HepG2 (cell line): ENCODE results near the gene PRSS33. TPM values are rescaled to one million over a fixed set of nuclear protein-coding genes. Genes with fewer than 3 reads are reported as not detected.

Experiments
- CREB1 ChIP-seq, 2 experiments: fragments of 450-650 bp in 1 of 2; IDR thresholded peaks; 2 replicates each; pipeline ENCODE4 v1.6.1; 2016 to 2017; ENCODE audit warnings: control low read depth in 1 of 2, mild to moderate bottlenecking in 1 of 2, missing compliant biosample characterization in 1 of 2, missing genetic modification characterization in 1 of 2
- DMAP1 ChIP-seq: IDR thresholded peaks from 2 replicates; pipeline ENCODE4 v1.6.1; 2016
- FIP1L1 ChIP-seq: fragments of 200-400 bp; formaldehyde crosslinking; IDR thresholded peaks from 2 replicates; pipeline ENCODE4 v1.6.1; 2018; ENCODE audit warnings: low read depth, mild to moderate bottlenecking, low read length, moderate library complexity, borderline replicate concordance; ENCODE audit not compliant: insufficient read depth
- KLF6 ChIP-seq: IDR thresholded peaks from 2 replicates; pipeline ENCODE4 v1.8.0; 2016; ENCODE audit warnings: missing biosample characterization, missing genetic modification reagents
- MIER3 ChIP-seq: IDR thresholded peaks from 2 replicates; pipeline ENCODE4 v1.6.1; 2016; ENCODE audit warnings: missing compliant biosample characterization, borderline replicate concordance
- MXD3 ChIP-seq: IDR thresholded peaks from 2 replicates; pipeline ENCODE4 v1.6.1; 2016; ENCODE audit warnings: mild to moderate bottlenecking, missing biosample characterization, missing genetic modification reagents
- NFE2L1 ChIP-seq: sonication (generic); formaldehyde crosslinking; IDR thresholded peaks from 2 replicates; pipeline ENCODE4 v1.4.0; 2020; ENCODE audit warnings: missing genetic modification reagents, mild to moderate bottlenecking, borderline replicate concordance
- SP4 ChIP-seq: sonication (generic); formaldehyde crosslinking; IDR thresholded peaks from 2 replicates; pipeline ENCODE4 v1.8.1; 2023; ENCODE audit warnings: mild to moderate bottlenecking, missing genetic modification reagents
- SRSF1 ChIP-seq: fragments of 200-400 bp; formaldehyde crosslinking; optimal IDR thresholded peaks from 2 replicates; pipeline ENCODE3; 2017; ENCODE audit warnings: mild to moderate bottlenecking, low read depth, low read length, moderate library complexity
- TCF12 ChIP-seq, 2 experiments: fragments of 450-650 bp in 1 of 2; sonication (generic) in 1 of 2; formaldehyde crosslinking in 1 of 2; IDR thresholded peaks; 2 replicates each; pipeline versions ENCODE4 v1.6.1 to v1.8.0; 2017 to 2022; ENCODE audit warnings: antibody characterized with exemption in 1 of 2, mild to moderate bottlenecking in 1 of 2, missing genetic modification reagents in 1 of 2, moderate library complexity in 1 of 2
- TOPORS ChIP-seq: sonication (generic); formaldehyde crosslinking; IDR thresholded peaks from 2 replicates; pipeline ENCODE4 v1.8.0; 2023; ENCODE audit warnings: mild to moderate bottlenecking, missing genetic modification reagents
- TRIM24 ChIP-seq: sonication (generic); formaldehyde crosslinking; IDR thresholded peaks from 2 replicates; pipeline ENCODE4 v1.8.0; 2022; ENCODE audit warnings: mild to moderate bottlenecking, missing genetic modification reagents
- ZNF101 ChIP-seq: sonication (generic); formaldehyde crosslinking; IDR thresholded peaks from 2 replicates; pipeline ENCODE4 v1.4.0; 2020; ENCODE audit warnings: mild to moderate bottlenecking, low read depth, missing genetic modification reagents, borderline replicate concordance
- ZNF430 ChIP-seq: sonication (generic); formaldehyde crosslinking; IDR thresholded peaks from 2 replicates; pipeline ENCODE4 v1.9.0; 2021; ENCODE audit warnings: mild to moderate bottlenecking, missing genetic modification reagents
- ZNF441 ChIP-seq: sonication (generic); formaldehyde crosslinking; IDR thresholded peaks from 2 replicates; pipeline ENCODE4 v1.7.0; 2021; ENCODE audit warnings: missing genetic modification reagents, borderline replicate concordance
- ZNF468 ChIP-seq: sonication (generic); formaldehyde crosslinking; IDR thresholded peaks from 2 replicates; pipeline ENCODE4 v1.8.0; 2022; ENCODE audit warnings: mild to moderate bottlenecking, moderate library complexity, missing genetic modification reagents
- ZNF557 ChIP-seq: sonication (generic); formaldehyde crosslinking; IDR thresholded peaks from 2 replicates; pipeline ENCODE4 v1.4.0; 2020; ENCODE audit warnings: missing genetic modification reagents
- ZNF674 ChIP-seq: sonication (generic); formaldehyde crosslinking; IDR thresholded peaks from 2 replicates; pipeline ENCODE4 v1.5.0; 2020; ENCODE audit warnings: low read depth, mild to moderate bottlenecking, missing genetic modification reagents
- ZNF709 ChIP-seq: sonication (generic); formaldehyde crosslinking; IDR thresholded peaks from 2 replicates; pipeline ENCODE4 v1.5.0; 2020; ENCODE audit warnings: mild to moderate bottlenecking, missing genetic modification reagents
- ZNF772 ChIP-seq: sonication (generic); formaldehyde crosslinking; IDR thresholded peaks from 2 replicates; pipeline ENCODE4 v1.5.0; 2020; ENCODE audit warnings: mild to moderate bottlenecking, missing genetic modification reagents
- polyA plus RNA-seq, 8 experiments: library from polyadenylated mRNA; depleted of rRNA in 3 of 8; stranded (reverse) in 7 of 8; unstranded in 1 of 8; fragments of >200 nt; fragmentation: Illumina TruSeq in 4 of 8; extraction: Trizol in 4 of 8; gene quantifications; 2 replicates each; pipeline versions ENCODE4 v1.2.1 to v1.2.3, GENCODE V29; 2011 to 2016; ENCODE audit warnings: low read depth in 4 of 8, missing spikeins in 1 of 8, mixed read lengths in 1 of 8; ENCODE audit not compliant: insufficient read depth in 1 of 8
- total RNA-seq, 5 experiments: library from RNA; depleted of rRNA; stranded (reverse); fragments of >200 nt; fragmentation: Illumina TruSeq; extraction: Trizol; gene quantifications; 2 replicates each; pipeline ENCODE4 v1.2.3, GENCODE V29; 2016; ENCODE audit warnings: low read depth in 1 of 5
- TF ChIP-seq, protein P1 (sequence below): sonication (generic); formaldehyde crosslinking; conservative IDR thresholded peaks from 2 replicates; pipeline ENCODE4 v1.4.0; 2020; ENCODE audit warnings: mild to moderate bottlenecking, missing genetic modification reagents, moderate library complexity
- TF ChIP-seq, protein P2 (sequence below): sonication (generic); formaldehyde crosslinking; IDR thresholded peaks from 2 replicates; pipeline ENCODE4 v1.4.0; 2020; ENCODE audit warnings: missing genetic modification reagents
- TF ChIP-seq, protein P3 (sequence below): sonication (generic); formaldehyde crosslinking; conservative IDR thresholded peaks from 2 replicates; pipeline ENCODE4 v1.8.0; 2022; ENCODE audit warnings: missing genetic modification reagents

The PRSS33 gene
- total and polyA plus RNA-seq, 2 of the 13 experiments (the other 11 are each of a cell fraction or from before 2014, with no cell fraction given), result not detected

DNA sequence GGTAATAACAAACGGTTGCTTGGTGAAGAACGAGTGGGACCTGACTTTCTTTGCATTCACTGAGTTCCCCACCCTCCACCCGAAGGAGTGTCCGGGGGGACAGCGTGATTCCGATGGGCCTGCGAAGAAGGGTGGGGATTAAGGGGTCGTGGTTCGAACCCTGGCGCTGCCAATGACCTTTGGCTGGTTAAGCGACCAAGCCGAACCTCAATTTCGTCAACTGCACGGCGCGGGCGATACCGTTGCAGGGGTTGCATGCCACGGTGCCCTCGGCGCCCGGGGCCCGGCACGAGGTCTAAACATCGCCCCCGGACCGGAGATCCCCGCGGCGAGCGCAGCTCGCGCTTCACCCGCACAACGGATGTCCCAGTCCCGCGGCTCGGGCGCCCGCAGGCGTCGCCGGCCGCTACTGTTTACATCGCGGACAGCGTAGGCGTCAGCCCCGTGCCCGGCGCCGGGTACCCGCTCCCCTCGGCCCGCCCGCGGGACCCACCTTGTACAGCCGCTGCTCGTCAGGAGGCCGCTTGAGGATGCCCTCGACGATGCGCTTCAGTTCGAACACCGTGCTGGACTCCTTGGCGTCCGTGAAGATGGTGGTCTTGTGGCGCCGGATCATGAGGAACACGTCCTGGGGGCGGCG is 10.7 kb downstream of the PRSS33 start (continued):
- TF ChIP-seq, protein P1, sequence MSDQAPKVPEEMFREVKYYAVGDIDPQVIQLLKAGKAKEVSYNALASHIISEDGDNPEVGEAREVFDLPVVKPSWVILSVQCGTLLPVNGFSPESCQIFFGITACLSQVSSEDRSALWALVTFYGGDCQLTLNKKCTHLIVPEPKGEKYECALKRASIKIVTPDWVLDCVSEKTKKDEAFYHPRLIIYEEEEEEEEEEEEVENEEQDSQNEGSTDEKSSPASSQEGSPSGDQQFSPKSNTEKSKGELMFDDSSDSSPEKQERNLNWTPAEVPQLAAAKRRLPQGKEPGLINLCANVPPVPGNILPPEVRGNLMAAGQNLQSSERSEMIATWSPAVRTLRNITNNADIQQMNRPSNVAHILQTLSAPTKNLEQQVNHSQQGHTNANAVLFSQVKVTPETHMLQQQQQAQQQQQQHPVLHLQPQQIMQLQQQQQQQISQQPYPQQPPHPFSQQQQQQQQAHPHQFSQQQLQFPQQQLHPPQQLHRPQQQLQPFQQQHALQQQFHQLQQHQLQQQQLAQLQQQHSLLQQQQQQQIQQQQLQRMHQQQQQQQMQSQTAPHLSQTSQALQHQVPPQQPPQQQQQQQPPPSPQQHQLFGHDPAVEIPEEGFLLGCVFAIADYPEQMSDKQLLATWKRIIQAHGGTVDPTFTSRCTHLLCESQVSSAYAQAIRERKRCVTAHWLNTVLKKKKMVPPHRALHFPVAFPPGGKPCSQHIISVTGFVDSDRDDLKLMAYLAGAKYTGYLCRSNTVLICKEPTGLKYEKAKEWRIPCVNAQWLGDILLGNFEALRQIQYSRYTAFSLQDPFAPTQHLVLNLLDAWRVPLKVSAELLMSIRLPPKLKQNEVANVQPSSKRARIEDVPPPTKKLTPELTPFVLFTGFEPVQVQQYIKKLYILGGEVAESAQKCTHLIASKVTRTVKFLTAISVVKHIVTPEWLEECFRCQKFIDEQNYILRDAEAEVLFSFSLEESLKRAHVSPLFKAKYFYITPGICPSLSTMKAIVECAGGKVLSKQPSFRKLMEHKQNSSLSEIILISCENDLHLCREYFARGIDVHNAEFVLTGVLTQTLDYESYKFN, result 0 out of 2 replicates have a peak, but pooled peaks have one; percentile 8
- TF ChIP-seq KLF6 (CRISPR knock-in tag) (0 out of 2 replicates have a peak, but pooled peaks have one; percentile 9), ZNF430 (CRISPR knock-in tag) (no peak; the same call in 1 of the 2 replicates), FIP1L1 (no peak), MIER3 (no peak), CREB1 (IDR thresholded peaks at IDR 0.05) (no peak), CREB1 (CRISPR knock-in tag; IDR thresholded peaks at IDR 0.05) (no peak), TOPORS (CRISPR knock-in tag) (no peak), ZNF709 (no peak), SP4 (CRISPR knock-in tag) (no peak), ZNF674 (no peak), ZNF101 (CRISPR knock-in tag) (no peak), DMAP1 (CRISPR knock-in tag) (no peak), ZNF441 (CRISPR knock-in tag) (no peak; the same call in 1 of the 2 replicates), TRIM24 (CRISPR knock-in tag) (no peak), ZNF468 (CRISPR knock-in tag) (no peak), TCF12 (IDR thresholded peaks at IDR 0.05) (no peak), TCF12 (CRISPR knock-in tag; IDR thresholded peaks at IDR 0.05) (no peak), ZNF772 (no peak), MXD3 (CRISPR knock-in tag) (peak; percentile 21; the same call in 1 of the 2 replicates), ZNF557 (CRISPR knock-in tag) (no peak), SRSF1 (no peak), NFE2L1 (CRISPR knock-in tag) (no peak)
- TF ChIP-seq, protein P2, sequence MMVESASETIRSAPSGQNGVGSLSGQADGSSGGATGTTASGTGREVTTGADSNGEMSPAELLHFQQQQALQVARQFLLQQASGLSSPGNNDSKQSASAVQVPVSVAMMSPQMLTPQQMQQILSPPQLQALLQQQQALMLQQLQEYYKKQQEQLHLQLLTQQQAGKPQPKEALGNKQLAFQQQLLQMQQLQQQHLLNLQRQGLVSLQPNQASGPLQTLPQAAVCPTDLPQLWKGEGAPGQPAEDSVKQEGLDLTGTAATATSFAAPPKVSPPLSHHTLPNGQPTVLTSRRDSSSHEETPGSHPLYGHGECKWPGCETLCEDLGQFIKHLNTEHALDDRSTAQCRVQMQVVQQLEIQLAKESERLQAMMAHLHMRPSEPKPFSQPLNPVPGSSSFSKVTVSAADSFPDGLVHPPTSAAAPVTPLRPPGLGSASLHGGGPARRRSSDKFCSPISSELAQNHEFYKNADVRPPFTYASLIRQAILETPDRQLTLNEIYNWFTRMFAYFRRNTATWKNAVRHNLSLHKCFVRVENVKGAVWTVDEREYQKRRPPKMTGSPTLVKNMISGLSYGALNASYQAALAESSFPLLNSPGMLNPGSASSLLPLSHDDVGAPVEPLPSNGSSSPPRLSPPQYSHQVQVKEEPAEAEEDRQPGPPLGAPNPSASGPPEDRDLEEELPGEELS (CRISPR knock-in tag), result no peak
- TF ChIP-seq, protein P3, sequence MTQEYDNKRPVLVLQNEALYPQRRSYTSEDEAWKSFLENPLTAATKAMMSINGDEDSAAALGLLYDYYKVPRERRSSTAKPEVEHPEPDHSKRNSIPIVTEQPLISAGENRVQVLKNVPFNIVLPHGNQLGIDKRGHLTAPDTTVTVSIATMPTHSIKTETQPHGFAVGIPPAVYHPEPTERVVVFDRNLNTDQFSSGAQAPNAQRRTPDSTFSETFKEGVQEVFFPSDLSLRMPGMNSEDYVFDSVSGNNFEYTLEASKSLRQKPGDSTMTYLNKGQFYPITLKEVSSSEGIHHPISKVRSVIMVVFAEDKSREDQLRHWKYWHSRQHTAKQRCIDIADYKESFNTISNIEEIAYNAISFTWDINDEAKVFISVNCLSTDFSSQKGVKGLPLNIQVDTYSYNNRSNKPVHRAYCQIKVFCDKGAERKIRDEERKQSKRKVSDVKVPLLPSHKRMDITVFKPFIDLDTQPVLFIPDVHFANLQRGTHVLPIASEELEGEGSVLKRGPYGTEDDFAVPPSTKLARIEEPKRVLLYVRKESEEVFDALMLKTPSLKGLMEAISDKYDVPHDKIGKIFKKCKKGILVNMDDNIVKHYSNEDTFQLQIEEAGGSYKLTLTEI, result no peak
